HG03432 (cell line): ENCODE data around the gene APOBEC3F.
"Not testable (repeated sequence)": the region's sequence is repeated elsewhere in the genome, so short reads cannot be mapped to it uniquely, and the experiment has no call there.

Source experiments
- ATAC-seq: cut with Tn5 transposase; IDR thresholded peaks from one replicate; pipeline ENCODE4 v1.9.1; 2021; ENCODE audit warnings: mild to moderate bottlenecking, moderate library complexity; ENCODE audit not compliant: unreplicated experiment

The APOBEC3F gene

DNA sequence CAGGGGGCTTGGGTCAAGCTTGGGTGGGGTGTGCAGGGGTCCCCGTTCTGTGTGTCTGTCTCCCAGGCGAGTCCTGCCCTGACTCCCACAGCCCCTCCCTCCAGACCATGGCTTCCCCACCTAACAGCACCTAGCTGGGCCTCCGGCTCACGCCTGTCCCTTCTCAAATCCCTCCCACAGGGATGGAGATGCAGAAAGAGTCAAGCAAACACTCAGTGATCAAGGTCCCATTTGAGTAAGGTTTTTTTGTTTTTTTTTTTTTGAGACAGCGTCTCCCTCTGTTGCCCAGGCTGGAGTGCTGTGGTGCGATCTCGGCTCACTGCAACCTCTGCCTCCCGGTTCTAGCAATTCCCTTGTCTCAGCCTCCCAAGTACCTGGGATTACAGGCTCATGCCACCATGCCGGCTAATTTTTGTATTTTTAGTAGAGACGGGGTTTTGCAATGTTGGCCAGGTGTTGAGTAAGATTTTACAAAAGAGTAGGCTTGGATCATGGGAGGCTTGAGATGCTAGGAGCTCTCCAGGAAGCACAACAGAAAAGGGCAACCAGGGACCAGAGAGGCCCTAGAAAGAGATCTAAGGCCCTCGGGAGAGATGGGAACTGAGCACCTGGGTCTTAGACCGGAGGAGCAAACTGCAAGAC lies 14.0 kb upstream of the APOBEC3F start:
- ATAC-seq, result no peak

- ATAC-seq, result no peak
Observed at GRCh38 chr22:39027717-39028116, 12.9 kb upstream of the APOBEC3F start.

- ATAC-seq, result no peak
Observed at GRCh38 chr22:39028281-39028680, 12.4 kb upstream of the APOBEC3F start.

- no peak for ATAC-seq
Observed at GRCh38 chr22:39029227-39029626, 11.4 kb upstream of the APOBEC3F start.

DNA sequence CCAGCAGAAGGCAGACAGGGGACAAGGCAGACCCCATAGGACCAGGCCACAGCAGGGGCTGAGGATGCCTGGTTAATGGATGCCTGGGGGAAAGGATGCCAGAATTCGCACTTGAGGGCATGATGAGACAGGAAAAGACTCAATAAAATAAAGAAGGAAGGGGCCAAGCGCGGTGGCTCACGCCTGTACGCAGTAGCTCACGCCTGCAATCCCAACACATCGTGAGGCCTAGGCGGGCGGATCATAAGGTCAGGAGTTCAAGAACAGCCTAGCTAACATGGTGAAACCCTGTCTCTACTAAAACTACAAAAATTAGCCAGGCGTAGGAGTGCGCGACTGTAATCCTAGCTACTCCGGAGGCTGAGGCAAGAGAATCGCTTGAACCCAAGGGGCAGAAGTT lies 10.0 kb upstream of the APOBEC3F start:
- no peak for ATAC-seq

DNA sequence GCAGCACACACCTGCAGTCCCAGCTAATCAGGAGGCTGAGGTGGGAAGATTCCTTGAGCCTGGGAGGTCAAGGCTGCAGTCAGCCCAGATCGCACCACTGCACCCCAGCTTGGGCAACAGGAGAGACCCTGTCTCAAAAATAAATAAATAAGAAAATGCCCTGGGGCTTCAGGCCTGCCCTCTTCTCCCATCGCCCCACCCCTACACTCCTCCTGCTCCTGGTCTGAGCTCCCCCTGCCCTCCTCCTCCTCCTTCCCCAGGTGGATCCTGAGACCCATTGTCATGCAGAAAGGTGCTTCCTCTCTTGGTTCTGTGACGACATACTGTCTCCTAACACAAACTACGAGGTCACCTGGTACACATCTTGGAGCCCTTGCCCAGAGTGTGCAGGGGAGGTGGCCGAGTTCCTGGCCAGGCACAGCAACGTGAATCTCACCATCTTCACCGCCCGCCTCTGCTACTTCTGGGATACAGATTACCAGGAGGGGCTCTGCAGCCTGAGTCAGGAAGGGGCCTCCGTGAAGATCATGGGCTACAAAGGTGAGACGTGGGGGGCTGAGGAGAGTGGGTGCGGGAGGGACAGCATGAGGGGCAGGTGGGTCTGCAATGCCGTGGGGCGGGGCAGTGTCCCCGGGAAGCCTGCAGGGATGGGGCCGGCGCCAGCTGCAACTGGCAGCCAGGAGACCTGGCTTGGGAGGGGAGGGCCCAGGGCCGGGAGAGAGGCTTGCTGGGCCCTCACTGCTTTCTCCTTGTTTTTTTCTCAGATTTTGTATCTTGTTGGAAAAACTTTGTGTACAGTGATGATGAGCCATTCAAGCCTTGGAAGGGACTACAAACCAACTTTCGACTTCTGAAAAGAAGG lies 9.0 kb upstream of the APOBEC3F start:
- ATAC-seq, result not testable (repeated sequence)

DNA sequence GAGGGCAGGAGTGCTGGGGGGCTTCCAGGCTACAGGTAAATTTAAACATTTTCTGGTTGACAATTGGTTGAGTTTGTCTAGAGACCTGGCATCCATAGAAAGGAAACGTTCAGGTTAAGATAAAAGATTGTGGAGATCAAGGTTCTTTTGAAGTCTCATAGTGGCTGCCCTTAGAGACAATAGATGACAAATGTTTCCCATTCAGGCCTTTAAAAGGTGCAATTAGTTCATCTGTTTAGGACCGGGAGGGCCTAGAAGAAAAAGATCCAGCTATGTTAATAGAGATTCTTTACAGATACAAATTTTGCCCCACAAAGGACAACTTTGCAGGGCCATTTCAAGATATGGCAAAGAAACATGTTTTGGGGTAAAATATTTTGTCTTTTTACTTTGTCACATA lies 3.6 kb upstream of the APOBEC3F start:
- ATAC-seq, result not testable (repeated sequence)

- ATAC-seq, result no peak
Observed at GRCh38 chr22:39039306-39040126, 1.1 kb upstream of the APOBEC3F start.

- not testable (repeated sequence) for ATAC-seq
Observed at GRCh38 chr22:39040155-39040537, 518 bp upstream of the APOBEC3F start.

DNA sequence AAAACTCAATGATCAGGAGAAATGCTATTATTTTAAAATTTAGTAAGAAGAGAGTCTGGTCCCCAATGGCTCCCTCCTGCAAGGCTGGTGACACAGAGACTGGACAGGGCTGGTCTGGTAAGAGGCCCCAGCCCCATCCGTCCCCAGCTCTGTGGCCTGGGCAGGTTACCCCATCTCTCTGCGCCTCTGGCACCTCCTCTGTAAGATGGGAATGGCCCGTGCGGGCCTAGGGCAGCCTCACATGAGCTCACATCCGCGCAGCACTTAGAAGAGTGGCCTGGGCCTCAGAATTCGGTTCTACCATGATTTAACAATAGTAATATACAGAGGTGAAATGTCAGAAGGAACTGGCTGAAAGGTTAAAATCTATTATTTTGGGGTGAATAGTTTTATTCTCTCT lies 1.2 kb downstream of the APOBEC3F start:
- no peak for ATAC-seq

GRCh38 chr22:39043063-39043462 lies 2.4 kb downstream of the APOBEC3F start:
- not testable (repeated sequence) for ATAC-seq

- ATAC-seq, result not testable (repeated sequence)
Observed at GRCh38 chr22:39045136-39045535, 4.5 kb downstream of the APOBEC3F start.

DNA sequence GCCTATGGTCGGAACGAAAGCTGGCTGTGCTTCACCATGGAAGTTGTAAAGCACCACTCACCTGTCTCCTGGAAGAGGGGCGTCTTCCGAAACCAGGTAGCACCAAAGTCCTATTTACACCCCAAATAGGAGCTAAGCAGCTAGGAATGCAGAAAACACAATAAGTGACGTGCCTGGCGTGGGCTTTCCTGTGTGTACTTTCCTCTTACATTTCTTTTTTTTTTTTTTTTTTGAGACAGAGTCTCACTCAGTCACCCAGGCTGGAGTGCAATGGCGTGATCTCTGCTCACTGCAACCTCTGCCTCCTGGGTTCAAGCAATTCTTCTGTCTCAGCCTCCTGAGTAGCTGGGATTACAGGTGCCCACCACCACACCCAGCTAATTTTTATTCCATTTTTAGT lies 8.8 kb downstream of the APOBEC3F start:
- ATAC-seq, result not testable (repeated sequence)

GRCh38 chr22:39051844-39052495 lies 11.3 kb downstream of the APOBEC3F start:
- not testable (repeated sequence) for ATAC-seq

DNA sequence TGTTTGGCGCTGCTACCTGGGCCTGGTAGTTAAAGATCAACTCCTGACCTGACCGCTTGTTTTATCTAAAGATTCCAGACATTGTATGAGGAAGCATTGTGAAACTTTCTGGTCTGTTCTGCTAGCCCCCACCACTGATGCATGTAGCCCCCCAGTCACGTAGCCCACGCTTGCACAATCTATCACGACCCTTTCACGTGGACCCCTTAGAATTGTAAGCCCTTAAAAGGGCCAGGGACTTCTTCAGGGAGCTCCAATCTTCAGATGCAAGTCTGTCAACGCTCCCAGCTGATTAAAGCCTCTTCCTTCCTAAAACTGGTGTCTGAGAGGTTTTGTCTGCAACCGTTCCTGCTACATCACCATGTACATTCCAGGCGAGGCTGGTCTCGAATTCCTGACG lies 15.0 kb downstream of the APOBEC3F start:
- ATAC-seq, result no peak

DNA sequence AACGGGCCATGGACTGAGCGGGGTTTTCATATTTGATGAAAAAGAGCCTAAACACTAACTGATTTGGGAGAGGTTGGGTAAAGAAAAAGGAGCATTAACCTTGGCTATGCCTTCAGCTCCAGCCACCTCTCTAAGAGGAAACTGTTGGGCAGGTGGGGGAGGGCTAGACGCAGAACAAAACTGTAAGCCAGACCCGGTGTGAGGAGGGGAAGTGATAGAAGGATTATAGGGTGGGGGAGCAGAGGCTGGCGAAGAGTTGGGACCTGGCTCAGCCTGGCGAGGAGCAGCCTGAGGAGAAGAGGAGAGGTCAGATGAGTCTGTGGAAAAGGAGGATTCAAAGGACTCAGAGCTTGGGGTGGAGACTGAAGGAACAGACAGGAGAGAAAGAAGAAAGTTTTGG lies 20.6 kb downstream of the APOBEC3F start:
- ATAC-seq, result not testable (repeated sequence)

DNA sequence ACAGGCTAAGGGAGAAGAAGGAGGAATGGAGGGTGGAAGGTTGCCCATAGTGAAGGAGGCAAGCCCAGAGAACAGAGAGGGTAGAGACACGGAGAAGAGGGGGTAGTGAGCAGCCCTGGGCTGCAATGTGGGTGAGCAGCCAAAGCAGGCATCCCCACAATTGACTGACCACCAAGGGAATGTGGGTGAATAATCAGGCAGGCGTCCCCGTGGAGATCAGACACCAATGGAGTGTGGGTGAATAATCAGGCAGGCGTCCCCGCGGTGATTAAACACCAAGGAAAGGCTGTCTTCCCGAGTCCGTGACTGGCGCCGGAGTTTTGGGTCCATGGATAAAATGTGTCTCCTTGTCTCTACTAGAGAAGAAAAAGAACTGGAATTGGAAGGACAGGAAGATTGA lies 21.3 kb downstream of the APOBEC3F start:
- not testable (repeated sequence) for ATAC-seq

DNA sequence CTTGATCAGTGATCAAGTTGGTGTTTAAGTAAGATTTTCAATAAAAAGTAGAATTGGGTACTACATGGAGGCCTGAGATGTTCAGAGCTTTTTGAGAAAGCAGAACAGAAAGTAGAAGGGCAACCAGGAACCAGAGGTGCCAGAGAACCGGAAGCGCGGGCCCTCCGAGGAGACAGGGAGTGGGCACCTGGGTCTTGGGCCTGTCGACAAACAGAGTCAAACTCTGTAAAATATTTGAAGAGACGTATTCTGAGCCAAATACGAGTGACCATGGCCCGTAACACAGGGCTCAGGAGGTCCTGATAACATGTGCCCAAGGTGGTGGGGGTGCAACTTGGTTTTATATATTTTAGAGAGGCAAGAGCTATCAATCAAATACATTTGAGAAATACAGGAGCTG lies 23.2 kb downstream of the APOBEC3F start:
- ATAC-seq, result not testable (repeated sequence)

DNA sequence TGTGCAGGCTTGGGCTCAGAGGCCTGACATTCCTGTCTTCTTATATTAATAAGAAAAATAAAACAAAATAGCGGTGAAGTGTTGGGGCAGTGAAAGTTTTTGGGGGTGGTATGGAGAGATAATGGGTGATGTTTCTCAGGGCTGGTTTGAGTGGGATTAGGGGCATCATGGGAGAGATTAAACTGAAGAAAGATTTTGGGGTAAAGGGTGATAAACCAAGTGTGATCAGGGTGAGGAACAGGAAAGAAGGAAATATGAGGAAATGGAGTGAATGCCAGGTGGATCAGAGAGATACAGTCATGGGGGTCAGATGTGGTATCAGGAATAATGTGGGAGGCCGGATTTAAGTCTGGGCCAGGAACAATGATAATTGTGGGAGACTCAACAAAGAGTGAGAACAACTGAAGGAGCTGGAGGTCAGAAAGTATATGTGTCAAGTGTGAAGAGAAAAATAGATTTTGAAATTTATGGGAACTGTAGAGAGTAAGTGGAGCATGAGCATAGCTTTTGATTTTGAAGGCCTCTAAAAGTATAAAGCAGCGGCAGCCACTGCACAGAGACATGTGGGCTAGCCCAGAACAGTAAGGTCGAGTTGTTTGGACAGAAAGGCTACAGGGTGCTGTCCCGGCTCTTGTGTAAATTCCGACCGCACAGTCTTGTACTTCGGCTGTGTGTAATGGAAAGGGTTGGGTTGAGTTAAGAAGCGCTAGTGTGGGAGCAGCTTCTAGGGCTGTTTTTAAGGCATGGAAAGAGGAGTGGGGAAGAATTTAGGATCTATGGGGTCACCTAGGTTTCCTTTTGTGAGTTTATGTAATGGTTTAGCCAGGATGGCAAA lies 26.0 kb downstream of the APOBEC3F start:
- peak; percentile 39 for ATAC-seq
